HL-60 (cell line): ENCODE results near the gene MYO10.

ENCODE experiments used
- CTCF ChIP-seq: IDR thresholded peaks from one replicate; pipeline ENCODE4 v1.5.1; 2011; ENCODE audit warnings: low read length, control low read depth, inconsistent platforms; ENCODE audit not compliant: insufficient read depth
- GABPA ChIP-seq: IDR thresholded peaks from 2 replicates; pipeline ENCODE4 v1.6.1; 2012; ENCODE audit warnings: low read depth
- POLR2AphosphoS5 ChIP-seq: IDR thresholded peaks from 2 replicates; pipeline ENCODE4 v1.6.1; 2012; ENCODE audit warnings: low read depth
- REST ChIP-seq: IDR thresholded peaks from 2 replicates; pipeline ENCODE4 v1.6.1; 2012; ENCODE audit warnings: low read depth; ENCODE audit not compliant: insufficient replicate concordance

GRCh38 chr5:16936989-16937438, 926 bp upstream of the MYO10 start:
- TF ChIP-seq CTCF (no peak), POLR2AphosphoS5 (no peak), REST (no peak), GABPA (no peak)
